ENCODE measurements around the gene AGBL4. TPM values are rescaled to one million over a fixed set of nuclear protein-coding genes. Genes with fewer than 3 reads are reported as not detected.
A peak's percentile ranks its signal among the peaks of the same experiment; 100 is the strongest.
"Not testable (repeated sequence)": the region's sequence is repeated elsewhere in the genome, so short reads cannot be mapped to it uniquely, and the experiment has no call there.

AGBL4 gene
- polyA plus RNA-seq, 1 donor from 2014 or later, result not detected

DNA sequence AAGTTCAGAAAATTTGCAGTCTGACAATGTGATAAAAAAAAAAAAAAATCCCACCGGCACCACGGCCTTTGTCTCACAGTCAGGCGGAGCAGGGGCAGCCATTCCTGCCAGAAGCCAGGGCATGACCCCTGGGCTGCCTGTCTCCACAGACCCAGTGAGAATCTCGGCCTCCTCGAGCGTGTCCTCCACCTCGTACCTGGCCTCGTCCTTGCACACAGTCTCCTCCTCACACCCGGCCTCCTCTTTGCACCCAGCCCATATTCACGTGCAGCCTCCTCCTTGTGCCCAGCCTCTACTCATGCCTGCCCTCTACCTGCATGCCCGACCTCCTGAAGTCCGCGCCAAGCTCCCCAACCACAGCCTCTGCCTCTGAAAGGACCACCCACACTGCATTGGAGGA is 182.0 kb downstream of the AGBL4 start:
- Mint-ChIP-seq H3K4me3 (no peak overlapping the region), H3K36me3 (peaks cover 2% of the 10 kb centered on the region), H3K9me3 (peaks cover 5 to 29% (median 6%) of the 10 kb centered on the region in 3 donors), H3K27ac (no peak overlapping the region), H3K27me3 (peaks cover 2% of the 10 kb centered on the region), H3K4me1 (no peaks in the 10 kb centered on the region)

- no peaks in the 10 kb centered on the region for H3K4me1 Mint-ChIP-seq
- H3K27me3 Mint-ChIP-seq, result no peaks in the 10 kb centered on the region
- H3K9me3 Mint-ChIP-seq, result peaks cover 0 to 4% (median 2%) of the 10 kb centered on the region in 3 donors
- H3K4me3 Mint-ChIP-seq, result no peak overlapping the region
- H3K36me3 Mint-ChIP-seq, result no peaks in the 10 kb centered on the region
- no peak overlapping the region for H3K27ac Mint-ChIP-seq
Measured at GRCh38 chr1:49824261-49824660, 199.5 kb downstream of the AGBL4 start.

DNA sequence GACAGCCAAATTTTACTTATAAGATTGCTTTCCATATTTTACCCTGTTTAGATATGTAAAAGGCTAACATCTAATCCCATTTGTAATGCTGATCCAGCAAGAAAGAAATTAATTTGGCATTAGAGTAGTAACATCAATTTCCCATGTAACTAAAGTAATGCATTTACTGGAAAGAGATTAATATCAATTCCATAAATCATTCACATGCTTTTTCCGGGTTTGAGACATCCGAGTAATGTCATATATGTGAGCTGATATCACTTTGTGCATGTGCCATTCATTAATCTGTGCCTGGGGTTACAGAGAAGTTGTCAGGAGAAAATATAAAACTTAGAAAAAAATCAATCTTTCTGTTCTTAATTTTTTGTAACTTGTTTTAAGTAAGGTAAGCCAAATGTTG is 206.1 kb downstream of the AGBL4 start:
- Mint-ChIP-seq H3K27ac (no peak overlapping the region), H3K27me3 (no peaks in the 10 kb centered on the region), H3K4me3 (no peak overlapping the region), H3K4me1 (no peaks in the 10 kb centered on the region), H3K9me3 (peaks cover 0 to 5% (median 0%) of the 10 kb centered on the region in 3 donors), H3K36me3 (no peaks in the 10 kb centered on the region)

DNA sequence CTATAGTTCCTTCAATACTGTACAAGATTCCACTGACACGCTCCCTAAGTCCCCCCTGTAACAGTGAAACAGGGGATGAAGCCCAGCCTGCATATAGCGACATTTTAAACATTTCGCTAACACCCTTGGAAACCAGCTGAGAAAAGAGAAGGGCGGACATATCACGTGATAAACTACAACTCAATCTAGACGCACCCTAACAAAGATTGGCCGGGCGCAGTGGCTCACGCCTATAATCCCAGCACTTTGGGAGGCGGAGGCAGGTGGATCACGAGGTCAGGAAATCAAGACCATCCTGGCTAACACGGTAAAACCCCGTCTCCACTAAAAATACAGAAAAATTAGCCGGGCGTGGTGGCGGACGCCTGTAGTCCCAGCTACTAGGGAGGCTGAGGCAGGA is 236.7 kb downstream of the AGBL4 start:
- not testable (repeated sequence) for H3K4me3 Mint-ChIP-seq, H3K9me3 Mint-ChIP-seq, H3K27me3 Mint-ChIP-seq, H3K4me1 Mint-ChIP-seq, H3K27ac Mint-ChIP-seq, H3K36me3 Mint-ChIP-seq

DNA sequence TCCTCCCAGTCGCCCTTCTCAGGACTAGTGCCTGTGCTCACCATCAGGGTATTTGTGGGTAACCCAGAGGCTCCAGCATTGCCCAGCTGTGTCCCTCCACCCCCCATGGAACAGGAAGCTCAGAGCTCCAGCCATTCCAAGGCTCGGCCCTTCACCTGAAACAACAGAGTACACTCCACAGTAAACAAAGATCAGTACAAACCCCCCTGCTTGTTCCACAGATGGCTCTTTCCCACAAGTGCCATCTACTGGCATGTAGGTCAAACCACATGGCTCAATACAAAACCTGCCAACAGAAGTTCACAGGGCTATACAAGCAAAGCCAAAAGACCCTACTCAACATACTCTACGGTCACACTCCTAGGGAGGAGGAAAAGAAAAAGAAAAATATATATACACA is 258.7 kb downstream of the AGBL4 start:
- peaks cover 2 to 15% (median 9%) of the 10 kb centered on the region in 3 donors for H3K9me3 Mint-ChIP-seq
- no peaks in the 10 kb centered on the region for H3K27me3 Mint-ChIP-seq
- peaks cover 0 to 2% (median 0%) of the 10 kb centered on the region in 3 donors for H3K4me1 Mint-ChIP-seq
- no peak overlapping the region for H3K4me3 Mint-ChIP-seq
- H3K27ac Mint-ChIP-seq, result no peak overlapping the region
- no peaks in the 10 kb centered on the region for H3K36me3 Mint-ChIP-seq

DNA sequence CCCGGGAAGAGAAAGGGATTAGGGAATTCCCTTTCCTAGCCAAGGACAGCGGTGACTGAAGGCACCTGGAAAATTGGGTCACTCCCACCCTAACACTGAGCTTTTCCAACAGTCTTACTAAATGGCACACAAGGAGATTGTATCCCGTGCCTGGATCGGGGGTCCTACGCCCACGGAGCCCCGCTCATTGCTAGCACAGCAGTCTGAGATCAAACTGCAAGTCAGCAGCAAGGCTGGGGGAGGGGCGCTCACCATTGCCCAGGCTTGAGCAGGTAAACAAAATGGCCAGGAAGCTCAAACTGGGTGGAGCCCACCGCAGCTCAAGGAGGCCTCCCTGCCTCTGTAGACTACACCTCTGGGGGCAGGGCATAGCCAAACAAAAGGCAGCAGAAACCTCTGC is 285.6 kb downstream of the AGBL4 start:
- not testable (repeated sequence) for H3K9me3 Mint-ChIP-seq, H3K27me3 Mint-ChIP-seq, H3K27ac Mint-ChIP-seq, H3K4me3 Mint-ChIP-seq, H3K4me1 Mint-ChIP-seq, H3K36me3 Mint-ChIP-seq

DNA sequence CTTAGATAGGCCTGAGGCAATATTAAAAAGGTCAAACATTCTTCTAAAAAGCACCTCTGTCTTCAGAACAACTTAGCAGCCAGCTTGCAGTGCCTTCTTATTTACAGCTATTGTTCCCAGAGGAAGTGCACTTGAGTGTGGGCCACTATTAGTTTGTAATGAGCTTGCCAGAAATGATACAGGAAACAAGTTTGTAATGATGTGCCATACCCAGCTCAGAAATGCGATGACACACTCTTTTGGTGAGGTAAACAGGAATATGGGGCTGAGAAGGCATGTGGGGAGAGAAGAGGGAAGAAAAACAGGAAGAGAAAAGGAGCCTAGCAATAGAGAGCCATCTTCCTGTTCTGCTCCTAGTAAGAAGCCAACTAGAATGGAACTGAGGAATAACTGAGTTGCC is 295.4 kb downstream of the AGBL4 start:
- no peak overlapping the region for H3K4me3 Mint-ChIP-seq
- H3K4me1 Mint-ChIP-seq, result no peaks in the 10 kb centered on the region
- no peaks in the 10 kb centered on the region for H3K36me3 Mint-ChIP-seq
- H3K27ac Mint-ChIP-seq, result no peak overlapping the region
- peaks cover 2% of the 10 kb centered on the region for H3K27me3 Mint-ChIP-seq
- H3K9me3 Mint-ChIP-seq, result peaks cover 2 to 11% (median 6%) of the 10 kb centered on the region in 3 donors

DNA sequence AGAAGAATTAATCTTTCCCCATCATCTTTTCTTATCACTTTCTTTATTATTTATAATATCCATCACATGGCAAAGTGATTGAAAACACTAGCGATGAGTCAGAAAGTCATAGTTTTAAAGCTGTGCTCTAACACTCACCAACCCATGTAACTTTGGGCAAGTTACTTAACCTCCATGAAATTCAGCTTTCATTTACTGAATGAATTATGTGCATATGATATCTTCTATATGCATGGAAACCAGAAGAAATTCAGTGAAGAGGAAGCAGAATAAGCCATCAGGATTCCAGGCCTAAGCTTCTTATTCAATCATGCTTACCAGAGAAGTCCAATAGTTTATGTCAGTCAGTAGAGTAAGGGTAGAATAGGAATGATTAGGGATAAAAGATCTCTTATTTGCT is 300.1 kb downstream of the AGBL4 start:
- no peak overlapping the region for H3K27ac Mint-ChIP-seq
- no peaks in the 10 kb centered on the region for H3K27me3 Mint-ChIP-seq

GRCh38 chr1:49694251-49694827 is 329.4 kb downstream of the AGBL4 start:
- H3K9me3 Mint-ChIP-seq, result peaks cover 0 to 2% (median 2%) of the 10 kb centered on the region in 3 donors
- H3K4me3 Mint-ChIP-seq, result no peak overlapping the region

More for the DNA sequence above, 300.1 kb downstream of the AGBL4 start:
- H3K36me3 Mint-ChIP-seq, result no peaks in the 10 kb centered on the region
- H3K9me3 Mint-ChIP-seq, result peaks cover 0 to 3% (median under 1%) of the 10 kb centered on the region in 3 donors
- no peaks in the 10 kb centered on the region for H3K4me1 Mint-ChIP-seq
- no peak overlapping the region for H3K4me3 Mint-ChIP-seq

GRCh38 chr1:49686107-49686506 is 337.6 kb downstream of the AGBL4 start:
- H3K4me1 Mint-ChIP-seq, result no peaks in the 10 kb centered on the region
- H3K36me3 Mint-ChIP-seq, result peaks cover 3% of the 10 kb centered on the region
- no peak overlapping the region for H3K27ac Mint-ChIP-seq
- H3K27me3 Mint-ChIP-seq, result no peaks in the 10 kb centered on the region
- peaks cover 1 to 12% (median 8%) of the 10 kb centered on the region in 3 donors for H3K9me3 Mint-ChIP-seq
- no peak overlapping the region for H3K4me3 Mint-ChIP-seq

More at GRCh38 chr1:49694251-49694827, 329.4 kb downstream of the AGBL4 start:
- Mint-ChIP-seq H3K27me3 (no peaks in the 10 kb centered on the region), H3K36me3 (no peaks in the 10 kb centered on the region), H3K4me1 (no peaks in the 10 kb centered on the region), H3K27ac (no peak overlapping the region)

DNA sequence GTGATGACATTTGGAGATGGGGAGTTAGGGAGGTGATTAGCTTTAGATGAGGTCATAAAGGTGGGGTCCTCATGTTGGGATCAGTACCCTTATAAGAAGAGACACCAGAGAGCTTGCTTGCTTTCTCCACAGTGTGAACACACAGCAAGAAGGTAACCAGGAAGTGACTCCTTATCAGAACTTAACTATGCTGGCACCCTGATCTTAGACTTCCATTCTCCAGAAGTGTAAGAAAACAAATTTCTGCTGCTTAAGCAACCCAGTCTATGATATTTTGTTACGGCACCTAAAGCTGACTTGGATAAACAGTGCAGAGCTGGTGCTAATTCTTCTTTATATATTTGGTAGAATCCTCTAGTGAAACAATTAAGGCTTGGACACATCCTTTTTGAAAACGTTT is 346.0 kb downstream of the AGBL4 start:
- no peaks in the 10 kb centered on the region for H3K4me1 Mint-ChIP-seq
- H3K9me3 Mint-ChIP-seq, result peaks cover 4 to 18% (median 12%) of the 10 kb centered on the region in 3 donors
- peaks cover 3% of the 10 kb centered on the region for H3K36me3 Mint-ChIP-seq
- no peak overlapping the region for H3K27ac Mint-ChIP-seq
- no peak overlapping the region for H3K4me3 Mint-ChIP-seq
- no peaks in the 10 kb centered on the region for H3K27me3 Mint-ChIP-seq

GRCh38 chr1:49651136-49651535 is 372.6 kb downstream of the AGBL4 start:
- Mint-ChIP-seq H3K27me3 (no peaks in the 10 kb centered on the region), H3K4me1 (no peaks in the 10 kb centered on the region), H3K36me3 (no peaks in the 10 kb centered on the region), H3K4me3 (peak overlapping the region in 1 of 4 donors; percentile 23), H3K9me3 (peaks cover 3 to 9% (median 7%) of the 10 kb centered on the region in 3 donors), H3K27ac (peak overlapping the region in 1 of 3 donors; percentile 18)

DNA sequence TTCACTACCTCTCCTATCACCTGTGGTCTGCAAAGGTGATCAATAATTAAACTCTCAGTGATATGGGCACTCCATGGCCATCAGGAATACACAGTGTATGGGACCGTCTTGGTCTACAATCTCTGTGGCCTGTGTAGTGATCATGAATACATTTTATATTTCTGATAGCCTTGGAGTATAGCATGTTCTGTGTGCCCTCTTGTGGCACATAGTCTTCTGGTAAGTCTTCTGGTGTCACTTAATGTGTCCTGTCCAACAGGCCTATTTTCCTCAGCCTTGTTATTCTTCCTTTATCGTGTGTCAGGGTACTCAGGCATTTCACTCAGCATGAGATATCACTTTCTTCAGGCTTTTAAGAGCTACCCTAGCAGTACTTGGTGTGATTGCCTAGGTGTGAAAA is 393.6 kb downstream of the AGBL4 start:
- Mint-ChIP-seq H3K4me1 (no peaks in the 10 kb centered on the region), H3K27ac (no peak overlapping the region), H3K36me3 (no peaks in the 10 kb centered on the region), H3K27me3 (no peaks in the 10 kb centered on the region), H3K9me3 (peaks cover 0 to 5% (median 2%) of the 10 kb centered on the region in 3 donors), H3K4me3 (no peak overlapping the region)

DNA sequence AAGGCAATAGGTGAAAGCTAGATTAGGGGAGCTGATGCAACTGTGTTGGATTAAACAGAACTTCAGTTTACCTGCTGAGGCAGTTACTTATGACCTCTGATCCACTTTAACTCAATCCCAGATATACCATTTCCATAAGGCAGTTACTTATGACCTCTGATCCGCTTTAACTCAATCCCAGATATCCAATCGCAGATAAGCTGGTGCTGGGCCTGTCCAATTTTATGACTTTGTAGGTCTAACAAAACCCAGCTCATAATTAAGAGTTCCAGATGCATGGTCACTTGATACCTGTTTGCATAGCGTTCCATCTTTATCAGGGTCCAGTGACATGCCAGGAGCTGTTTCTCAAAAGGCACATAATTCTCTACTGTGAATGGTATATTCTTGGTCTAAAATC is 396.0 kb downstream of the AGBL4 start:
- Mint-ChIP-seq H3K4me3 (no peak overlapping the region), H3K4me1 (no peaks in the 10 kb centered on the region), H3K27ac (no peak overlapping the region), H3K9me3 (peaks cover 0 to 5% (median 2%) of the 10 kb centered on the region in 3 donors), H3K36me3 (no peaks in the 10 kb centered on the region), H3K27me3 (no peaks in the 10 kb centered on the region)

GRCh38 chr1:49626472-49626871 is 397.3 kb downstream of the AGBL4 start:
- no peaks in the 10 kb centered on the region for H3K27me3 Mint-ChIP-seq
- no peaks in the 10 kb centered on the region for H3K4me1 Mint-ChIP-seq
- peaks cover 0 to 3% (median 2%) of the 10 kb centered on the region in 3 donors for H3K9me3 Mint-ChIP-seq
- no peak overlapping the region for H3K4me3 Mint-ChIP-seq
- no peak overlapping the region for H3K27ac Mint-ChIP-seq
- H3K36me3 Mint-ChIP-seq, result no peaks in the 10 kb centered on the region

DNA sequence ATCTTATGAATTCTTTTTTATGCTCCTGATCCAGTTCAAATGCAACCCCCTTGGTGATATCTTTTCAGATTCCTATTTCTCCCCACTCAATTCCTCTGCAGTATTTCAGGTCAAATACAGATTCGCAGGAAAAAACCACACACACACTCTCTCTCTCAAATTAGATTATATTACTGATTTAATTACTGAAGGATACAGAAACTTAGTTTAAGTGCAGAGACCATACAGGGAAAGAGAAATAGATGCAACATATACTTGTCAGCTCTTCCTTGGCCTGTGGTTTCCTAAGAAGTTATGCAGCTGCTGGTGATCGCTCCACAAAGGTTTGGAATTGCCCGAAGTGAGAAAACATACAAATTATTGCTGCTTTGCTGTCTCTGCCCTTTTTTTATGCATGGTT is 400.9 kb downstream of the AGBL4 start:
- H3K4me3 Mint-ChIP-seq, result no peak overlapping the region
- H3K27ac Mint-ChIP-seq, result no peak overlapping the region

More for the DNA sequence above, 400.9 kb downstream of the AGBL4 start:
- Mint-ChIP-seq H3K9me3 (peaks cover 3 to 4% (median 4%) of the 10 kb centered on the region in 3 donors), H3K36me3 (no peaks in the 10 kb centered on the region), H3K4me1 (no peaks in the 10 kb centered on the region), H3K27me3 (no peaks in the 10 kb centered on the region)
